ENCODE measurements around the gene SULT4A1. TPM values are rescaled to one million over a fixed set of nuclear protein-coding genes. Genes with fewer than 3 reads are reported as not detected.

SULT4A1 gene
- total RNA-seq, 2 donors from 2014 or later = not detected

GRCh38 chr22:43889201-43889859 lies 27.0 kb upstream of the SULT4A1 start:
- H3K36me3 ChIP-seq = no peaks in the 10 kb centered on the region
- no peak for TF ChIP-seq CTCF (IDR thresholded peaks at IDR 0.05)
- no peaks in the 10 kb centered on the region for H3K9me3 ChIP-seq
- no peaks in the 10 kb centered on the region for H3K27me3 ChIP-seq (replicated peaks; ENCODE audit: insufficient read depth)
- DNase-seq (ENCODE audit: low spot score) = no peak
- no peak for ATAC-seq (ENCODE audit: insufficient number of reproducible peaks, low FRiP score, low read depth)
- H3K27ac ChIP-seq = no peak overlapping the region
- H3K4me1 ChIP-seq (ENCODE audit: control insufficient read depth in 1 of 2, low read depth in 2 of 2) = peaks cover 0 to 6% of the 10 kb centered on the region in 2 donors
- no peak overlapping the region for H3K4me3 ChIP-seq

- TF ChIP-seq CTCF (IDR thresholded peaks at IDR 0.05) = no peak
- DNase-seq (ENCODE audit: low spot score) (no peak), ATAC-seq (ENCODE audit: insufficient number of reproducible peaks, low FRiP score, low read depth) (no peak)
- H3K27me3 ChIP-seq (replicated peaks; ENCODE audit: insufficient read depth) = no peaks in the 10 kb centered on the region
- peaks cover 0 to 6% of the 10 kb centered on the region in 2 donors for H3K4me1 ChIP-seq (ENCODE audit: control insufficient read depth in 1 of 2, low read depth in 2 of 2)
- no peaks in the 10 kb centered on the region for H3K36me3 ChIP-seq
- H3K9me3 ChIP-seq = no peaks in the 10 kb centered on the region
- H3K4me3 ChIP-seq = no peak overlapping the region
- H3K27ac ChIP-seq = no peak overlapping the region
Observed at GRCh38 chr22:43888740-43889139, 26.4 kb upstream of the SULT4A1 start.

- Histone ChIP-seq H3K4me3 (no peak overlapping the region), H3K27me3 (replicated peaks; ENCODE audit: insufficient read depth) (no peaks in the 10 kb centered on the region)
- no peak for DNase-seq (ENCODE audit: low spot score)
Observed at GRCh38 chr22:43887391-43887790, 25.1 kb upstream of the SULT4A1 start.

GRCh38 chr22:43886231-43886630 lies 23.9 kb upstream of the SULT4A1 start:
- H3K9me3 ChIP-seq = no peaks in the 10 kb centered on the region
- H3K27ac ChIP-seq = no peak overlapping the region
- no peak for TF ChIP-seq CTCF (IDR thresholded peaks at IDR 0.05)
- ATAC-seq (ENCODE audit: insufficient number of reproducible peaks, low FRiP score, low read depth) (no peak), DNase-seq (ENCODE audit: low spot score) (no peak)
- no peaks in the 10 kb centered on the region for H3K36me3 ChIP-seq
- no peak overlapping the region for H3K4me3 ChIP-seq
- no peaks in the 10 kb centered on the region for H3K27me3 ChIP-seq (replicated peaks; ENCODE audit: insufficient read depth)
- H3K4me1 ChIP-seq (ENCODE audit: control insufficient read depth in 1 of 2, low read depth in 2 of 2) = peaks cover 0 to under 1% of the 10 kb centered on the region in 2 donors

More at GRCh38 chr22:43887391-43887790, 25.1 kb upstream of the SULT4A1 start:
- peaks cover 0 to 6% of the 10 kb centered on the region in 2 donors for H3K4me1 ChIP-seq (ENCODE audit: control insufficient read depth in 1 of 2, low read depth in 2 of 2)
- H3K9me3 ChIP-seq = no peaks in the 10 kb centered on the region
- H3K27ac ChIP-seq = no peak overlapping the region
- TF ChIP-seq CTCF (IDR thresholded peaks at IDR 0.05) = no peak
- no peaks in the 10 kb centered on the region for H3K36me3 ChIP-seq
- no peak for ATAC-seq (ENCODE audit: insufficient number of reproducible peaks, low FRiP score, low read depth)

GRCh38 chr22:43885786-43886185 lies 23.5 kb upstream of the SULT4A1 start:
- no peak for ATAC-seq (ENCODE audit: insufficient number of reproducible peaks, low FRiP score, low read depth)
- H3K4me3 ChIP-seq = no peak overlapping the region
- H3K4me1 ChIP-seq (ENCODE audit: control insufficient read depth in 1 of 2, low read depth in 2 of 2) = no peaks in the 10 kb centered on the region
- no peak for DNase-seq (ENCODE audit: low spot score)
- TF ChIP-seq CTCF (IDR thresholded peaks at IDR 0.05) = no peak
- H3K27ac ChIP-seq = no peak overlapping the region
- no peaks in the 10 kb centered on the region for H3K27me3 ChIP-seq (replicated peaks; ENCODE audit: insufficient read depth)
- H3K9me3 ChIP-seq = no peaks in the 10 kb centered on the region
- no peaks in the 10 kb centered on the region for H3K36me3 ChIP-seq
